ENCODE data around the gene FZR1. TPM values are rescaled to one million over a fixed set of nuclear protein-coding genes. Genes with fewer than 3 reads are reported as not detected.
"Not testable (repeated sequence)": the region's sequence is repeated elsewhere in the genome, so short reads cannot be mapped to it uniquely, and the experiment has no call there.

The FZR1 gene
- total and polyA plus RNA-seq, 10 donors, result 9.8 to 53.6 (median 37.1) TPM

DNA sequence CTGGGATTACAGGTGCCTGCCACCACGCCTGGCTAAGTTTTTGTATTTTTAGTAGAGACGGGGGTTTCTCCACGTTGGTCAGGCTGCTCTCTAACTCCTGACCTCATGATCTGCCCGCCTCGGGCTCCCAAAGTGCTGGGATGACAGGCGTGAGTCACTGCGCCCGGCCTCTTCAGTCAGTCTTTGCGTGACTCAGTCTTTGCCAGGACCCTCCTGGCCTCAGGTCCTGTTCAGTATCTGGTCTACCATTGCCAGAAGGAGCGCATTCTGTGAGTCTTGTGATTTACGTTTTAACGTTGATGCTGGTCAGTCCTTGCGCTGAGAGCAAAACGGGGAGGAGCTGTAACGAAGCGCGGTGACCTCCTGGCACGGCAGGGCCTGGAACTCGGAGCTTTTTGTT lies 59.0 kb downstream of the FZR1 start:
- 88 to 95% (median 92%) methylated on average over 19 of the region's 19 CpGs for WGBS, 5 donors
- no peaks in the 10 kb centered on the region for H3K36me3 ChIP-seq
- DNase-seq, result no peak
- H3K27me3 ChIP-seq (replicated peaks in 1 of 7), result no peaks in the 10 kb centered on the region
- H3K27ac ChIP-seq, result no peak overlapping the region
- intact Hi-C loops (cut with DNase I; ENCODE audit: low total_unique reads), result no loop called here
- H3K4me3 ChIP-seq, result no peak overlapping the region
- H3K4me1 ChIP-seq, result peaks cover 0 to 12% (median 5%) of the 10 kb centered on the region in 6 donors
- H3K9me3 ChIP-seq, result no peaks in the 10 kb centered on the region
- TF ChIP-seq POLR2AphosphoS5 (IDR thresholded peaks at IDR 0.05) (no peak), POLR2A (IDR thresholded peaks at IDR 0.05) (no peak)
- TF ChIP-seq, protein P1, sequence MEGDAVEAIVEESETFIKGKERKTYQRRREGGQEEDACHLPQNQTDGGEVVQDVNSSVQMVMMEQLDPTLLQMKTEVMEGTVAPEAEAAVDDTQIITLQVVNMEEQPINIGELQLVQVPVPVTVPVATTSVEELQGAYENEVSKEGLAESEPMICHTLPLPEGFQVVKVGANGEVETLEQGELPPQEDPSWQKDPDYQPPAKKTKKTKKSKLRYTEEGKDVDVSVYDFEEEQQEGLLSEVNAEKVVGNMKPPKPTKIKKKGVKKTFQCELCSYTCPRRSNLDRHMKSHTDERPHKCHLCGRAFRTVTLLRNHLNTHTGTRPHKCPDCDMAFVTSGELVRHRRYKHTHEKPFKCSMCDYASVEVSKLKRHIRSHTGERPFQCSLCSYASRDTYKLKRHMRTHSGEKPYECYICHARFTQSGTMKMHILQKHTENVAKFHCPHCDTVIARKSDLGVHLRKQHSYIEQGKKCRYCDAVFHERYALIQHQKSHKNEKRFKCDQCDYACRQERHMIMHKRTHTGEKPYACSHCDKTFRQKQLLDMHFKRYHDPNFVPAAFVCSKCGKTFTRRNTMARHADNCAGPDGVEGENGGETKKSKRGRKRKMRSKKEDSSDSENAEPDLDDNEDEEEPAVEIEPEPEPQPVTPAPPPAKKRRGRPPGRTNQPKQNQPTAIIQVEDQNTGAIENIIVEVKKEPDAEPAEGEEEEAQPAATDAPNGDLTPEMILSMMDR (IDR thresholded peaks at IDR 0.05 in 8 of 11, conservative IDR thresholded peaks at IDR 0.05 in 3 of 11), result no peak

DNA sequence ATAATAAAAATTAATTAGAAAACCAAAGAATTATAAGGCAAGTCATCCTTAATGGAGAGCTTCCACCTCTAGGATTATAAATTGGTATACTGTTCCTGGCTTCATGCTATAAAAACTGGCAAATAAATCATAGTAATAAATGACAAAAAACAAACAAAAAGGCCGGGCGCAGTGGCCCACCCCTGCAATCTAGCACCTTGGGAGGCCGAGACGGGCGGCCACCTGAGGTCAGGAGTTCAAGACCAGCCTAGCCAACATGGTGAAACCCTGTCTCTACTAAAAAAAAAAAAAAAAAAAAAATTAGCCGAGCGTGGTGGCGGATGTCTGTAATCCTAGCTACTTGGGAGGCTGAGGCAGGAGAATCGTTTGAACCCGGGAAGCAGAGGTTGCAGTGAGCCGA lies 63.9 kb downstream of the FZR1 start:
- DNase-seq; H3K27ac ChIP-seq; intact Hi-C loops (cut with DNase I; ENCODE audit: low total_unique reads); H3K9me3 ChIP-seq; H3K4me3 ChIP-seq; H3K36me3 ChIP-seq; H3K27me3 ChIP-seq (replicated peaks in 1 of 7): not testable (repeated sequence)
- H3K4me1 ChIP-seq, result peaks cover 0 to 33% (median 19%) of the 10 kb centered on the region in 6 donors
- WGBS, 5 donors, result 90 to 94% (median 92%) methylated on average over 10 to 11 of the region's 11 CpGs

DNA sequence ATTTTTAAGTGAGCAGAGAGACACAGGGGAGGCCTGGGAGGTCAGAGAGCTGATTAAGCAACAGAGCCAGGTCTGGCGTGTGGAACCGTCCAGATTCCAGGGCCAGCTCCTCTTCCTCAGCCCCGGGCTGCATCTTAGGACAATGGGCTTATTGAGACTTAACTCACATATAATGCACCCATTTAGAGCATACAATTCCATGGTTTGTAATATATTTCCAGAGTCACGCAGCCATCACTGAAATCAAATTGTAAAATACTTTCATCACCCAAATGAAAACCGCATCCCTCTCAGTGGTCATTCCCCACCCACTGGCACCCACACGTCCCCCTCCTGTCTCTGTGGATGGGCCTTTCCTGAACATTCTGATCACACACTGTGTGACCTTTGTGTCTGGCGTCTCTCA lies 64.5 kb downstream of the FZR1 start:
- no peak overlapping the region for H3K27ac ChIP-seq
- 81 to 92% (median 84%) methylated on average over 7 of the region's 7 CpGs for WGBS, 5 donors

DNA sequence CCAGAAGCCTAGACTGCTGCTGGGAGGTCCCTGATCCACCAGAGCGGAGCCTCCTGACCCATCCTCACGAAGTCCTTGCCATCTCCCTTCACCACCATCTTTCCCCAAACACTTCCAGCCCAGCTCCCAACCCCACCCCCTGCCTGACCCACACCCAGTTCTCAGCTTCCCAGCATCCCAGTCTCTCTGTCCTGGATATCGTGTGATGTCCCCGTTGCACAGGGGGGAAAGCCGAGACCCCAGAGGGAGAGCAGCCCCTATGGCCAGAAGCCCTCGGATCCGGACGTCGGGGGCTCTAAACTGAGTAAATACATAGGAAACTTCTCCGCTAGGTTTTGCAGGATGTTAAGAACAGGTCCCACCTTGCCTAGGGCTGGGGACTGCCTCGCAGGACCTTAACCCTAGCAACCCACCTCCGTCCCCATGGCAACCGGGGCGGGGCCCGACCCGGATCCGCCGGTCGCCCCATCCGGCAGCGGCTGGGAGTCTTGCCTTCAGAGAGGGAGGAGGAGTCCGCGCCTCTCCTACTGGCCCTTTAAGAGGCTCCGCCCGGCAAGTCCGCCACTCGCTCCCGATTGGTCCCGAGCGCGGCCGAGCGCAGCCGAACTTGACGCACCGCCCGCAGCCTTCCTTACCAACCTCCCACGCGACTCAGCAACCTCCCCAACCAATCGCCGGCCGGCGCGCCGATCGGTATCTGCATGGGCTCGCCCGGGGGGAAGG lies 66.2 kb downstream of the FZR1 start:
- 2 to 6% (median 3%) methylated on average over 15 to 48 of the region's 48 CpGs for WGBS, 5 donors
- no peaks in the 10 kb centered on the region for H3K9me3 ChIP-seq
- H3K36me3 ChIP-seq, result peaks cover 0 to 29% (median 4%) of the 10 kb centered on the region in 6 donors
- DNase-seq, result peak; percentile 100
- H3K4me3 ChIP-seq, result peak overlapping the region; percentile 20 to 98 (median 92)
- peak overlapping the region in 7 of 8 donors; percentile 7 to 94 (median 89) for H3K27ac ChIP-seq
- peak; percentile 32 to 81 (median 71) for TF ChIP-seq POLR2AphosphoS5 (IDR thresholded peaks at IDR 0.05)
- TF ChIP-seq POLR2A (IDR thresholded peaks at IDR 0.05), result no peak
- TF ChIP-seq, protein P1 (IDR thresholded peaks at IDR 0.05 in 8 of 11, conservative IDR thresholded peaks at IDR 0.05 in 3 of 11), result peak in 3 of 11 experiments; percentile 18 to 30 (median 20)
- H3K27me3 ChIP-seq (replicated peaks in 1 of 7), result no peaks in the 10 kb centered on the region
- intact Hi-C loops (cut with DNase I; ENCODE audit: low total_unique reads), result no loop called here
- peaks cover 0 to 46% (median 30%) of the 10 kb centered on the region in 6 donors for H3K4me1 ChIP-seq

More for the DNA sequence above, 64.5 kb downstream of the FZR1 start:
- Histone ChIP-seq H3K9me3 (no peaks in the 10 kb centered on the region), H3K4me1 (peaks cover 0 to 35% (median 19%) of the 10 kb centered on the region in 6 donors), H3K36me3 (peaks cover 0 to 15% (median 2%) of the 10 kb centered on the region in 6 donors), H3K4me3 (no peak overlapping the region), H3K27me3 (replicated peaks in 1 of 7) (no peaks in the 10 kb centered on the region)
- intact Hi-C loops (cut with DNase I; ENCODE audit: low total_unique reads), result no loop called here
- TF ChIP-seq, protein P1 (IDR thresholded peaks at IDR 0.05 in 8 of 11, conservative IDR thresholded peaks at IDR 0.05 in 3 of 11), result no peak
- DNase-seq, result no peak

Measured in spleen (tissue), 11 donors.